ENCODE results near the gene STXBP2.

GRCh38 chr19:7595466-7596133, 41.3 kb upstream of the STXBP2 start, which contains the start of gene CAMSAP3:
- TF ChIP-seq POLR2AphosphoS5 (IDR thresholded peaks at IDR 0.05; ENCODE audit: low read depth, low read length), result no peak
- no peak for TF ChIP-seq POLR2A (IDR thresholded peaks at IDR 0.05; ENCODE audit: low read depth, low read length)
- no peak for TF ChIP-seq TAF1 (IDR thresholded peaks at IDR 0.05; ENCODE audit: borderline replicate concordance, low read depth, low read length)
